GM12864 (cell line): ENCODE results near the gene PHF11.

Experiments used
- DNase-seq: peaks from one replicate; pipeline ENCODE4 v3.0.0-alpha.2; 2011; ENCODE audit warnings: low read depth
- H3K4me3 ChIP-seq: 2 replicates; pipeline ENCODE4 v1.5.1; 2011; ENCODE audit warnings: mild to moderate bottlenecking, low read depth, low read length, control low read depth
- TF ChIP-seq, protein P1 (sequence below): IDR thresholded peaks from 2 replicates; pipeline ENCODE4 v1.5.1; 2011; ENCODE audit warnings: low read depth, mild to moderate bottlenecking, moderate library complexity, low read length, control low read depth, inconsistent platforms; ENCODE audit errors: missing control alignments

PHF11 gene

DNA sequence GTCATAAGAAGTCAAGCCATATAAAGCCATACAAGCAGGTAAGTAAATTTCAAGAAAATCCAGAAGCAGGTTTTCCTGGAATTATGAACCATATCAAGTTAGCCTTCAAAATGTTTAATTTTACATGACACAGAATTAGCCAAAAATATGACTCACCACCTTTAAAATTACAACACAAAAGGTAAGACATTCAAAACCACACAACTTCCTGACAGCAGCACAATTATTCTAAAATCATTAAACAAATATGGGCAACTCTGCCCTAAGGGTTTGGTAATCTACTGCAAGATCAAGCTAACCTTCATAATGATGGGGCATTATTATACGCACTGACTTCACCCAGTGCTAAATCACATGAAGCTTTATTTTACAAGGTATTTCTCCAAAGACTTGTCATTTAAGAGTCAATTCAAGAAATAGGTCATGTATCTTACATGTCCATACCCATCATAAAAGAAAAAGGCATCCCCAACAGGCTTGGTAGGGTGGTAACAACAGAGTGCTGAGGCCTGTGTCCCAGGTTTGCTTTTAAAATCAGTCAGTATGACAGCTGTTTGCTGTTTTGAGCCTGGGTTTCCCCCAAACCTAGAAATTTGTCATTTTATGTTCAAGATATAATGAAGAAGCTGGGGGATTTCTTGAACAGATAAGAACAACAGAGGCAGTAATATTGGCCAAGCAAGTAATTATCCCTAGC is 74.4 kb downstream of the PHF11 start:
- no peak overlapping the region for H3K4me3 ChIP-seq
- TF ChIP-seq, protein P1, sequence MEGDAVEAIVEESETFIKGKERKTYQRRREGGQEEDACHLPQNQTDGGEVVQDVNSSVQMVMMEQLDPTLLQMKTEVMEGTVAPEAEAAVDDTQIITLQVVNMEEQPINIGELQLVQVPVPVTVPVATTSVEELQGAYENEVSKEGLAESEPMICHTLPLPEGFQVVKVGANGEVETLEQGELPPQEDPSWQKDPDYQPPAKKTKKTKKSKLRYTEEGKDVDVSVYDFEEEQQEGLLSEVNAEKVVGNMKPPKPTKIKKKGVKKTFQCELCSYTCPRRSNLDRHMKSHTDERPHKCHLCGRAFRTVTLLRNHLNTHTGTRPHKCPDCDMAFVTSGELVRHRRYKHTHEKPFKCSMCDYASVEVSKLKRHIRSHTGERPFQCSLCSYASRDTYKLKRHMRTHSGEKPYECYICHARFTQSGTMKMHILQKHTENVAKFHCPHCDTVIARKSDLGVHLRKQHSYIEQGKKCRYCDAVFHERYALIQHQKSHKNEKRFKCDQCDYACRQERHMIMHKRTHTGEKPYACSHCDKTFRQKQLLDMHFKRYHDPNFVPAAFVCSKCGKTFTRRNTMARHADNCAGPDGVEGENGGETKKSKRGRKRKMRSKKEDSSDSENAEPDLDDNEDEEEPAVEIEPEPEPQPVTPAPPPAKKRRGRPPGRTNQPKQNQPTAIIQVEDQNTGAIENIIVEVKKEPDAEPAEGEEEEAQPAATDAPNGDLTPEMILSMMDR: no peak
- no peak for DNase-seq

DNA sequence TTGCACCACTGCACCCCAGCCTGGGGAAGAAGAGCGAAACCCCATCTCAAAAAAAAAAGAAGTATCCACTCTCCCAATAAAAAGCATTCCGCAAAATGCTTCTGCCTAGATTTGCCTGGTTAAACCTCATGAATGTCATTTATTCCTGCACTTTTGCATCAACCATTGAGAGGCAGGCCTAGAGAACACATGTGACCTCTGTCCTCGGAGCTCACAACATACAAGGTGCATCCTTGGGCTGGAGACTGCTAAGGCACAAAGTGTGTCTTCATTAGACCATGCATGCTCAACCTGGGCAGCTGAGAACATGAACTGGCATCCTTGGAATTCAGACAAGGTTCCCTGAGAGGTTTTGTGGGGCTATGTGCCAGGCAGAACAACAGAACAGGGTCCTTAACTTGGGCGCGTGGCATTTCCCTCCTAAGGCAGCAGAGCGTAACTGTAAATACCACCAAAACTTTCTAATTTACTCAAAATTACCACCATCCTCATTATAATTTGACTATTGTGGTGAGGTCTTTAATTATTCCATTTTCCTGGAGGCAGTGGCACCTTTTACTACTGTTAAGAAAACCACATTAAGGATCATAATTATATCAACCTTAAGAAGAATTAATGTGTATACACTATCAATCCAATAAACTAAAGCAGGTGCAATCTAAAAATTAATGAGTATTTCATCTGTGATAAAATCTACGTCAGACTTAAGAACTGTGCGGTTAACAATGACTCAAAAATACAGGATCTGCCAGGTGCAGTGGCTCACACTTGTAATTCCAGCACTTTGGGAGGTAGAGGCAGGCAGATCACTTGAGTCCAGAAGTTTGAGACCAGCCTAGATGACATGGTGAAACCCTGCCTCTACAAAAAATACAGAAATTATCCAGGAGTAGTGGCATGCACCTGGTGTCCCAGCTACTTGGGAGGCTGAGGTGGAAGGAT is 75.8 kb downstream of the PHF11 start:
- H3K4me3 ChIP-seq: no peak overlapping the region
- TF ChIP-seq, protein P1: no peak
- DNase-seq: no peak
